Subcutaneous adipose tissue (tissue), 4 donors: Measurements from ENCODE around the gene TBX5. TPM values are rescaled to one million over a fixed set of nuclear protein-coding genes. Genes with fewer than 3 reads are reported as not detected.

ENCODE experiments used
- CTCF ChIP-seq: fragments of 450-650 bp; IDR thresholded peaks from one replicate; pipeline ENCODE4 v1.5.1; 2016; ENCODE audit warnings: low read depth, mild to moderate bottlenecking, control low read depth, antibody characterized with exemption, moderate library complexity
- total RNA-seq, 4 donors: library from RNA; depleted of rRNA; stranded (reverse); fragments of >200 nt; gene quantifications; one replicate each; pipeline ENCODE4 v1.1.0, GENCODE V29; 2016

The TBX5 gene
- total RNA-seq, 4 donors from 2014 or later: 1.2 to 5.3 (median 2.4) TPM

- TF ChIP-seq CTCF: no peak
Measured at GRCh38 chr12:114403690-114404066, 2.3 kb downstream of the TBX5 start.

GRCh38 chr12:114403011-114403689 is 2.8 kb downstream of the TBX5 start:
- no peak for TF ChIP-seq CTCF

- TF ChIP-seq CTCF: no peak
Measured at GRCh38 chr12:114402084-114402717, 3.7 kb downstream of the TBX5 start.

DNA sequence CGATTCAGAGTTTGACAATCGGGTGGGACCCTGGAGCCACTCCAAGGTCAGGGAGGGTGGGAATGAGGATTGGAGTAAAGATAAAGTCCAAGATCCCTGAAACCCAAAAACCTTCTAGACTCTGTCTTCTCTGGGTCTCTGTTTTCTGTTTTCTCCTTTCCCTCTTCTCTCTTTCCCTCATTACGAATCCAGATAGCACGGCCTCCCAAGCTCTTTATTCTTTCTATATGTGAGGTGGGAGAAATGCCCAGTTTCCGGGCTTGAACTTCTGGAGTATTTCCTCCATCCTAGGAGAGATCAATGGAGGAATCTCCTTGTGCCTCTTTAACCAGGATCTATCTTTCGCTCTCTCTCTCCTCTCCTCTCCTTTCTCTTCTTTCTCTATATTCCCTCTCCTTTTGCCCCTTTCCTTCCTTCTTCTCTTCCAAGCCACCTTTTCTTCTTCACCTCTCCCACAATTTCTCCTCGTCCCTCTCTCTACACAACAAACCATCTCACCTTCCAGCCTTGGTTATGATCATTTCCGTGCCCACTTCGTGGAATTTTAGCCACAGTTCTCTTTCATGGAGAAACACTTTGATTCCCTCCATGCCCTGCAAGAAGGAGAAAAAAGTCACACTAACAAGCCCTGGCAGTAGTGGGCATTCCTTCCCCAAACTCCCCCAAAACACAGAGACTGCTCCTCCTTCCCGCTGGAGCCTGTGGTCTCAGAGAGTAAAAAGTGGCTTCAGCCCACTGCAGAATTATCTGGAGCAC is 4.4 kb downstream of the TBX5 start:
- TF ChIP-seq CTCF: no peak

- TF ChIP-seq CTCF: no peak
Measured at GRCh38 chr12:114400925-114401324, 5.0 kb downstream of the TBX5 start.

DNA sequence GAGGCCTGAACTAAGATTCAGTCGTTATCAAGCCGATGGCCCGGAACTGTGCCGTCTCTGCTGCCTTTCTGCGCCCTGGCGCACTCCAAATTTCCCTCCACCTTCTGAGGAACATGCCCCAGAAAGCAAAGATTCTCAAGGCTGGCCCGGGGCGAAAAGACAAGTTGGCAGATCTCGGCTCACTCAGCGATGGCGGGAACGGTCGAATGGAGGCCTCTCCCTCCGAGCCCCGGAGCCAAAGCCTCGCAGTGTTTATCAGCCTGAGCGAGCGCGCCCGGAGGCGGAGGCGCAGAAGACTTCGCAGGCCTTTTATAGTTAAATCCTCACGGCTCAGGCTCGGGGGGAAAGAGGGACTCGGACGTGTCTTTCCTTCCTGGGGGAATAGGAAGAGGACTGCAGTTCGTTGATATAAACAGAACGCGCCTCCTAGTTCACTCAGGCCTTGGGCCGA is 5.6 kb downstream of the TBX5 start:
- TF ChIP-seq CTCF: no peak

GRCh38 chr12:114399664-114400211 is 6.2 kb downstream of the TBX5 start:
- TF ChIP-seq CTCF: no peak
